ENCODE results near the gene SCGB1D4.

Gene SCGB1D4

GRCh38 chr11:62280452-62280851 is 18.4 kb downstream of the SCGB1D4 start:
- no peak for DNase-seq (ENCODE audit: low read depth in 4 of 4, low spot score in 1 of 4)

DNA sequence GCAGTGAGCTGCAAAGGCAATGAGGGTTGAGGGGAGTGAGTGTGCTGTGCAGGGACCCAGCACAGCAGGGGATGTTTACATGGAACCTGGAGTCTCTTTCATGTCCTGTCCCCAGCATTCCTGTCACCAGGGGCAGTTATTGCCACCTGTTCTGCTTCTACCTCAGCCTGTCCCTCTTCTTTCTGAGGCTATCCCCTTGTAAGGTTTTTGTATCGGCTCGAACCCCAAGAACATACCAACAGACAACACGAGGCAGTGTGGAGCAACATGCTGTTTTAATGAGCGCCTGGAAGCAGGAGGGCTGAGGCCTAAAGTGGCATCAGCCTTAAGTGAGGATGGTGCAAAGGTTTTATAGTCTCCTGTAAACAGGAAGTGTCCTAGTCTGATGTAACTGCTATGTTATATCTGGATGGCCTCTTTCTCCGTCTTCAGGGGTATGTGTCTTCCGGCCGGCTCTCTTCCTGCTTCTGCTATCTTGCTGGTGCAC is 25.0 kb downstream of the SCGB1D4 start:
- DNase-seq (ENCODE audit: low read depth in 4 of 4, low spot score in 1 of 4), result no peak

- DNase-seq (ENCODE audit: low read depth in 4 of 4, low spot score in 1 of 4), result no peak
Observed at GRCh38 chr11:62273284-62273683, 25.6 kb downstream of the SCGB1D4 start.

- DNase-seq (ENCODE audit: low read depth in 4 of 4, low spot score in 1 of 4), result no peak
Observed at GRCh38 chr11:62269654-62270278, 29.1 kb downstream of the SCGB1D4 start, which contains the start of gene SCGB2A2. Gene SCGB2A2 (plus strand): TSS chr11:62270158. CDS start chr11:62270217, 59 bp downstream.

- DNase-seq (ENCODE audit: low read depth in 4 of 4, low spot score in 1 of 4), result no peak
Observed at GRCh38 chr11:62267576-62267975, 31.3 kb downstream of the SCGB1D4 start.

- DNase-seq (ENCODE audit: low read depth in 4 of 4, low spot score in 1 of 4), result no peak
Observed at GRCh38 chr11:62267050-62267449, 31.8 kb downstream of the SCGB1D4 start.

- peak in 1 of 4 experiments; percentile 7 for DNase-seq (ENCODE audit: low read depth in 4 of 4, low spot score in 1 of 4)
Observed at GRCh38 chr11:62266558-62266957, 32.3 kb downstream of the SCGB1D4 start.

- DNase-seq (ENCODE audit: low read depth in 4 of 4, low spot score in 1 of 4), result no peak
Observed at GRCh38 chr11:62264004-62264403, 34.9 kb downstream of the SCGB1D4 start.

DNA sequence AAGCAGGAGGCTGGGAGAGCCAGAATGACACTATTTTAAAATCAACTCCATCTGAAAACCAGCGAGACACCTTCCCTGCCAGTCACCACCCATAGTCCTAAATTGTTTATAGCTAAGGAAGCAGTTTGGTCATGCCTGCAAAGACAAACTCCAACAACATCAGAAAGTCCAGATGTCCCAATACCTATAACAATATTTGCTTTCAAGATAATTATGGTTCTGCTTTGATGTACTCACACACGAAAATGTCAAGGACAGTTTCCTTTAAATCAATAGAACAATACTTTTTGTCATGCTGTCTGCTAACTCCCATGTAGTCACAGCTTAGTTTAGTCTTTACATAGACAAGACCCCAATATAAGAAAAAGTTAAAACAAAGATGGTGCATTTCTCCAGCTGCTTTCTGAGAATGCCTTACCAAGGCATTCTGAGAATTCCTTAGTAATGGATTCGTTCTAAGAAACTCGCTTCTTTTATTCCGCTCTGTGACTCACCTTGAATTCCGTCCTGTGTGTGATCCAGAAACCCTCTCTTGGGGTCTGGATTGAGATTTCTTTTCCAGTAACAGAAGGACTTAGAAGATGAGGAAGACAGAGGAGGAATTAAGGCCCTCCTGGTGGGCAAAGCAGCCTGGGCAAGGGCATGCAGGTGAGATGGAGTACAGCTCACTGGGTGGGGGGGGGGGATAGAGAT is 38.5 kb downstream of the SCGB1D4 start:
- DNase-seq (ENCODE audit: low read depth in 4 of 4, low spot score in 1 of 4), result no peak

- DNase-seq (ENCODE audit: low read depth in 4 of 4, low spot score in 1 of 4), result no peak
Observed at GRCh38 chr11:62256281-62256680, 42.6 kb downstream of the SCGB1D4 start.

DNA sequence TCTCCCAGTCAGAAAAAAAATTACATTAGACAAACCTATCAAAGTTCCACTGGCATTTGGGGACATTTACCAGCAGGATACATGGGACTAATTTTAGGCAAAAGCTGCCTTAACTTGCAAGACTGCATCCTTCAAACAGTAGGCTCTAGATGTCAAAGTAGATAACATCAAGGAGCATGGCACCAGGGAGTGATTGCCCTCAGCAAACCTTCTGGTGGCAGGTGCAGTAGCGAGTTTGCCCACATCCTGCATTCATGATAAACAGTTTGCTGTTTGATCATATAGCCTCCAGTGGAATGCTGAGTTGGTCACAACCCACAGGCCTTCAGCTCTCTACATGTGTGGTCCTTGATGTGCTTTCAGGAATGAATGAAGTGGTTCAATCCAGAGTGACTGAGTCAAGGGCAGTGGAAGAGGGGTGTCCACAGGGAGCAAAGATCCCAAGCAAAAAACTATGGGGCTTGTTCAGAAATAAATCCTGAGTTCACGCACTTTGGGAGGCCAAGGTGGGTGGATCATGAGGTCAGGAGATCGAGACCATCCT is 44.8 kb downstream of the SCGB1D4 start:
- DNase-seq (ENCODE audit: low read depth in 4 of 4, low spot score in 1 of 4), result no peak

- DNase-seq (ENCODE audit: low read depth in 4 of 4, low spot score in 1 of 4), result no peak
Observed at GRCh38 chr11:62251698-62252097, 47.2 kb downstream of the SCGB1D4 start.

Measured in stimulated activated CD4-positive, alpha-beta T cell treated with anti-CD3 and anti-CD28 coated beads, Interleukin-1b, Interleukin-23, amount 100 ng/mL, for 24 hours (primary cell).